GM12801 (cell line): ENCODE measurements around the gene MARK1.

Source experiments
- TF ChIP-seq, protein P1 (sequence below): IDR thresholded peaks from one replicate; pipeline ENCODE4 v1.5.1; 2011; ENCODE audit warnings: control low read depth; ENCODE audit not compliant: insufficient read length; ENCODE audit errors: extremely low read depth

Gene MARK1

DNA sequence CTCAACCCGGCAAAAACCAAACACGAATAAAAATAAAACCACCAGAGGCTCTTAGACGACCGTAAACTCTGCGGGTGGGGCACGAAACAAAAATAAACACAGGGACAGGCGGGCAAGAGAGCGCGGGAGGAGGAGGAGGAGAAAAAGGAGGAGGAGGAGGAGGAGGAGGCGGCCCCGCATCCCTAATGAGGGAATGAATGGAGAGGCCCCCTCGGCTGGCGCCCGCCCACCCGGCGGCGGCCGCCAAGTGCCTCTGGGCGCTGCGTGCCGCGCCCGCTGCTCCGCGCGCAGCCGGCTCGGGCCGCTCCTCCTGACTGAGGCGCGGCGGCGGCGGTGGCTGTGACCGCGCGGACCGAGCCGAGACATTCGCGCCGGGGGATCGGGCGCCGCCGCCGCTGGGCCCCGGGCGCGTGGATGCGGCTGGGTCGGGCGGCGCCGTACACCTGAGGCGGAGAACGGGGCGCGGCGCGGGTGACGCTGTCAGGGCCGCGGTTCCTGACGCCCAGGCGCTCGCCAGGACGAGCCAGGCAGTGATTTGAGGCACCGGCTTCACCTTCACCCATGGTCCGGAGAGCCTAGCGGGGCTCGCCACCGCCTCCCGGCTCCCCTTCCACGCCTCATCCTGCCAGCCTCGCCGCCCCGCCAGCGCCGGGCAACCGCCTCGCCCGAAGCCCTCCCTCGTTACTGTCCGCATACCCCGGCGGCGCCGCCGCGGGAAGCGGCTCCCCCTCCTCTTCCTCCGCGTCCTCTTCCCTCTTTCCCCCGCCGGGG lies at the start of gene MARK1:
Gene MARK1 (plus strand): TSS at position 229 of the 771 bp plus-strand sequence. CDS start 687 bp downstream, outside the sequence.
- TF ChIP-seq, protein P1, sequence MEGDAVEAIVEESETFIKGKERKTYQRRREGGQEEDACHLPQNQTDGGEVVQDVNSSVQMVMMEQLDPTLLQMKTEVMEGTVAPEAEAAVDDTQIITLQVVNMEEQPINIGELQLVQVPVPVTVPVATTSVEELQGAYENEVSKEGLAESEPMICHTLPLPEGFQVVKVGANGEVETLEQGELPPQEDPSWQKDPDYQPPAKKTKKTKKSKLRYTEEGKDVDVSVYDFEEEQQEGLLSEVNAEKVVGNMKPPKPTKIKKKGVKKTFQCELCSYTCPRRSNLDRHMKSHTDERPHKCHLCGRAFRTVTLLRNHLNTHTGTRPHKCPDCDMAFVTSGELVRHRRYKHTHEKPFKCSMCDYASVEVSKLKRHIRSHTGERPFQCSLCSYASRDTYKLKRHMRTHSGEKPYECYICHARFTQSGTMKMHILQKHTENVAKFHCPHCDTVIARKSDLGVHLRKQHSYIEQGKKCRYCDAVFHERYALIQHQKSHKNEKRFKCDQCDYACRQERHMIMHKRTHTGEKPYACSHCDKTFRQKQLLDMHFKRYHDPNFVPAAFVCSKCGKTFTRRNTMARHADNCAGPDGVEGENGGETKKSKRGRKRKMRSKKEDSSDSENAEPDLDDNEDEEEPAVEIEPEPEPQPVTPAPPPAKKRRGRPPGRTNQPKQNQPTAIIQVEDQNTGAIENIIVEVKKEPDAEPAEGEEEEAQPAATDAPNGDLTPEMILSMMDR = no peak

DNA sequence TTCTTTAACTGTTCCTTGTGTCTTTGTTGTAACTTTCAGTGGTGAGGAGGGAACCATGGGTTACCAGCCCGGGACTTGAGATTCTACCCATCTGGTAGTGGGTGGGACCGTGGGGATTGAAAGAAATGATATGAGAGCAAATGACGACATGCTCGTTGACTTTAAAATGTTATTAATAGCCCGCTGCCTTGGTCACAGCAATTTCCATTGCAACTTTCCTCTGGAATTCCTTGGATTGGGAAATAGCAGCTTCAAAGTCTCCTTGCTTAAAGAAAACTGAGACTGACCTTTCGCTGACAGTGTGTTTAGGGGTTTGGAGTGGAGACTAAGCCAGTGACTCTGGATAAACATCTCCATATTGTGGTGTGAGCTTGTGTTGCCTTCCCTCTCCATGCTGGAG lies 44.2 kb upstream of the MARK1 start:
- TF ChIP-seq, protein P1 = no peak

DNA sequence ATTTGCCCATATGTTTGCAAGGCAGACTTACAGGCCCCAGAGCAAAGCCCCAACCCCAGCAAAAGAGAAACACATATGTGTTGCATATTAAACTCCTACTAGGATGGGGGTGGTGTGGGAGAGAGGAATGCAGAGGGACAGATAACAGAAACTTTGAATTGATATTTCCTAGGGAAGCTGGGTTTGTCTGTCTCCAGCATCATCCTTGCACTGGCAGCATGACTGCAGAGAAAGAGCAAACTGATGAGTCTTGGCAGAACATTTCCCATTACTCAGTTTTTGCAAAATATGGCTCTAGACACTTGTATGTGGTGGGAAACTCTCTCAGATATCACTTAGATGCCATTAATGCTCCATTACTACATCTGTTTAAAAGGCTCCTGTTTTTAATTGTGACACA lies 43.8 kb upstream of the MARK1 start:
- TF ChIP-seq, protein P1 = no peak

DNA sequence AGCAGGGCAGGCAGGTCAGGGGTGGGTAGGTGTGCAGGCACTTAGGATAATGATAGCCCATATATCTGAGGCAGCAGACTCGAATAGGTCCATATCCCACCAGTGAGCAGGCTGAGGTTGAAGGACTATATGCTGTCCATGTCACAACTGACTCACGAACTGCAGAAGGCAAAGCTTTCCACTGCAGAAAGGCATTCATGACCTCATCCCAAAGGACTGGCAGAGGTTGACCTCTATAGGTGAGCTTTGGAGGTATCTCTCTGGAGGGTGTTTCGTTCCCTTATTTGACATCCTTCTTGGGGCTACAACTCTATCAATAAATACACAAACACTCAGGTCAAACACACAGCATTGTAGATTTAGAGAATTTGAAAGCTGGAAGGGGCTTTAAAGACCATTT lies 42.8 kb upstream of the MARK1 start:
- TF ChIP-seq, protein P1 = no peak

DNA sequence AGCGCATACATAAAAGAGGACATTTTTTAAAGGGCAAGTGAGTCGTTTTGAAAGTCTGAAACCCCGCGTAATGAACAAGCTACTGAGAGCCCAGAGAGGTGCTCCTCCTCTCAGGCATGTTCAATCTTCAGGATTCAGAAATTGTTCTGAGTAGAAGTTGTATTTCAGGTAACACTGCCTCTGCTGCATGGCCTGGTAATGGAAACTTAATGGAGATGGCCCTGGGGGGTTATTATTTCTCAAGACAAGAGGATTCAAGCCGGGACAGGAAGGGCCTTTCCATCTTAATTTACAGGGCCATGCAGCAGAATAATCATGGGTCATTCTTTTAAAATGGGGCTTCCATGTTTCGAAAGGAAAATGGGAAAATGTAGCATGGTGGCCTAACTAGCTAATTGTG lies 42.1 kb upstream of the MARK1 start:
- TF ChIP-seq, protein P1 = no peak

DNA sequence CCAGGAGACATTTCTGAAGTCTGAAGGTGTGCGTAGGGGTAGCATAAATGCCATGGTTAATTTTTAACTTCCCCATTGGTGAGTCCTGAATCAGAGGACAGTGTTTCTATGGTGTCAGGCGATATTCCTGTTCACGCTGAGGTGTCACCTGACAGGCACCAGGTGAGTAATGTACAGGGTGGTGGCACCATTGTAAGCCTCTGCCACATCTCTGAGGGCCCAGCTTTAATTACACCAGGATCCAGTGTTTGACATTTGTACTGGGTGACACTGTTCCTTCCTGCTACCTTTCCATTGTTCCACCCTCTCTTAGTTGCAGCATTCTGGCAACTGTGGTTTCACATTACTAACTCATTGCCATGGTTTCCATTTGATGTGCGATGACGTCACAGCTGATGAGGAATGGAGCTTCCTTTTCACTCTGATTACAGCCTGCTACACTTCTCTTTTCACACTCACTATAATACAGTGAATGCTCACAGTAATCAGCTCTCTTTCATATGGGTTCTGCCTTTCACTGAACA lies 40.6 kb upstream of the MARK1 start:
- TF ChIP-seq, protein P1 = no peak

DNA sequence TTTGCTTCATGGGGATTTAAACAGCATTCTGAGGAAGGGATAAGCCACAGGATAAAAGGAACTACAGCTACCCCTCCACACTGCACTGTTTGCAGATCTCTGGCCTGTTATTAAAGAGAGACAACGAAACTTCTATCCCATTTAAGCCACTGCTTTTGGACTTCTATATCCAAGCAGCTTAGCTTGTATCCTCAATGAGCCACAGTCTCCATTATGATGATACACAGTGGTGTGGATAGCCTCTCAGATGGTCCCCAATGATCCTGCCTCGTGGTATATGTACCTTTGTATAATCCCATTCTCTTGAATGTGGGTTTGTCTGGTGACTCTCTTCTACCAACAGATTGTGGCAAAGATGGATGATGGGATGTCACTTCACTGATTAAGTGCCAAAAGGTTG lies 36.0 kb upstream of the MARK1 start:
- TF ChIP-seq, protein P1 = no peak
